Astrocyte (in vitro differentiated cells and primary cell): Measurements from ENCODE around the gene OLFM3.

ENCODE experiments used
- EZH2 ChIP-seq: IDR thresholded peaks from 2 replicates; pipeline ENCODE4 v1.6.1; 2012; ENCODE audit warnings: mild to moderate bottlenecking, low read length, inconsistent platforms; ENCODE audit not compliant: insufficient read depth
- TF ChIP-seq, protein P1 (sequence below): IDR thresholded peaks from 2 replicates; pipeline ENCODE4 v1.5.1; 2011; ENCODE audit warnings: low read depth, mild to moderate bottlenecking, inconsistent platforms, low read length, moderate library complexity; ENCODE audit not compliant: insufficient read depth

GRCh38 chr1:101942516-101943193, 54.1 kb downstream of the OLFM3 start:
- TF ChIP-seq, protein P1, sequence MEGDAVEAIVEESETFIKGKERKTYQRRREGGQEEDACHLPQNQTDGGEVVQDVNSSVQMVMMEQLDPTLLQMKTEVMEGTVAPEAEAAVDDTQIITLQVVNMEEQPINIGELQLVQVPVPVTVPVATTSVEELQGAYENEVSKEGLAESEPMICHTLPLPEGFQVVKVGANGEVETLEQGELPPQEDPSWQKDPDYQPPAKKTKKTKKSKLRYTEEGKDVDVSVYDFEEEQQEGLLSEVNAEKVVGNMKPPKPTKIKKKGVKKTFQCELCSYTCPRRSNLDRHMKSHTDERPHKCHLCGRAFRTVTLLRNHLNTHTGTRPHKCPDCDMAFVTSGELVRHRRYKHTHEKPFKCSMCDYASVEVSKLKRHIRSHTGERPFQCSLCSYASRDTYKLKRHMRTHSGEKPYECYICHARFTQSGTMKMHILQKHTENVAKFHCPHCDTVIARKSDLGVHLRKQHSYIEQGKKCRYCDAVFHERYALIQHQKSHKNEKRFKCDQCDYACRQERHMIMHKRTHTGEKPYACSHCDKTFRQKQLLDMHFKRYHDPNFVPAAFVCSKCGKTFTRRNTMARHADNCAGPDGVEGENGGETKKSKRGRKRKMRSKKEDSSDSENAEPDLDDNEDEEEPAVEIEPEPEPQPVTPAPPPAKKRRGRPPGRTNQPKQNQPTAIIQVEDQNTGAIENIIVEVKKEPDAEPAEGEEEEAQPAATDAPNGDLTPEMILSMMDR = no peak
- TF ChIP-seq EZH2 = no peak
